ENCODE measurements around the gene PRSS2.
"Not testable (repeated sequence)": the region's sequence is repeated elsewhere in the genome, so short reads cannot be mapped to it uniquely, and the experiment has no call there.

Gene PRSS2

DNA sequence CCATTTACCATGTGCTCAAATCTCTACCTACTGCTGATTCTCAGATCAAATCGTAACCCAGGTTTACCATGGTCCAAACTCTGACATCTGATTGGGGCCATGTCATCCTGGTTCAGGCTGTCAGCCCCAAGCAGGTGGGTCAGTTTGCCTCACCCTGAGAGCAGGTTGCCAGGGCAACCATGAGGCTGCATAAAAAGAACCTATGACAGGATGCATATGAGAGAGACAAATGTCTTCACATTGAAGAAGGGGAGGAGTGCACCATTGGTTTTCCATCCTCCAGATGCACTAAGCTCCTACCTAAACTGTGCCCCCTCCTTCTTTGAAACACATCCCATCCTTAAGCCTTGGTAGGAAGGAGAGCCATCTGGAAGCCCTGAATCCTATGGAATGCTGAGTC is 11.3 kb upstream of the PRSS2 start:
- DNase-seq (ENCODE audit: low read depth, low spot score), result no peak

DNA sequence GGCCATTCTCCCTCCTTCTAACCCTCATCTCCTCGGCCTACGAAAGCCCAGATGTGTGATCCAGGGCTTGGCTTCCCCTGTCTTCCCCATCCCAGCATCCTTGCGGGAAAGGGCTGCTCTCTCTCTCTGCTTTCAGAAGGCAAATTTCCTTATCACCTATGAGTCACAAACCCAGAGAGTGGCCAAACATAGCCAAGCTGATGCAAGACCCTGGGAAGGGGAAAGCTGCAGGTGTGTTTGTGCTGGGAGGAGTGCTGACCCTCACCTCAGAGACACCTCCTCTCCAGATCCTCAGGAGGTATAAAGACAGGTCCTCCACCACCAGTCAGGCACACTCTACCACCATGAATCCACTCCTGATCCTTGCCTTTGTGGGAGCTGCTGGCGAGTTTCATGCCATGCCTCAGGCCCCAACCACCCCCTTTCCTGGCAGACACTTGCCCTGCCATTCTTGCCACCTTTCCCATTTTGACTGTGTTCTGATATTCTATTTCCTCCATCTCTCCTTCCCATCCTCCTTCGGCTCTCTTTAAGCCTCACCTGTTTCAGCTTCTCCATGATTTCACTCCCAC is 10.6 kb upstream of the PRSS2 start:
- DNase-seq (ENCODE audit: low read depth, low spot score), result no peak

- not testable (repeated sequence) for DNase-seq (ENCODE audit: low read depth, low spot score)
These were observed 9.2 kb upstream of the PRSS2 start for GRCh38 chr7:142761606-142762005.

DNA sequence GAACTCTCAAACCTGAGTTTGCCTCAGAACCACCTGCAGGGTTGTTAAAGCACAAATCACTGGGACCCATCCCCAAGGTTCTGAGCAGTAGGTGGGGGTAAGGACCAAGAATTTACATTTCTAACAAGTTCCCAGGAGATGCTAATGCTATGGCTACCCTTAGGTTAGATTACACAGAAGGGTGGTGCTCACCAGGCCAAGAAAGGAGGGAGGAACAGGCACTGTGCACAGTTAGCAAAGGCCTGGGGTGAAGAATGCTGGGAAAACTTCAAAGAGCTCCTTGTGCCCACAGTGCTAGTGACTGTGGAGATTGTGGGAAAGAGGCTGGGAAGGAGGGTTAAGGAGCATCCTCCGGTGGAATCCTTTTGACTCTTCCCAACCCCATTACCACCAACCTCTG is 8.7 kb upstream of the PRSS2 start:
- DNase-seq (ENCODE audit: low read depth, low spot score), result no peak

DNA sequence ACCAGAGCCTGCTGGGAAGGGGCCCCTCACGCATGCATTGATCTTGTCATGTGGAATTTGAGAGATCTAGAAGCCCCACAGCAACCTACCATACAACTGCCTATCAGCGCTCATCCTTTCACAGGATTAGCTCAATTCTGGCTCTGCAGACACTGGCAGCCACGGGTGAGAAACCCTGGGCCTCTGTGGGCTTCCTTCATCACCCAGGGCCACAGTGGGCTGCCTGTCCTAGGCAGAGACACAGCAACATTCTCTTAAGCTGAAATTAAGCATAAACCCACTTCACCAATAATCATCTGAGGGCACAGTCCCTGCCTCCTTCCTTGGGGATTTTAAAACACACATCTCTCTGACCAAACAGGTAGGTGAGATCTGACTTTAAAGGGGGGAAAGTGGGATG is 3.3 kb upstream of the PRSS2 start:
- no peak for DNase-seq (ENCODE audit: low read depth, low spot score)

GRCh38 chr7:142767861-142768260 is 2.9 kb upstream of the PRSS2 start:
- DNase-seq (ENCODE audit: low read depth, low spot score), result no peak

DNA sequence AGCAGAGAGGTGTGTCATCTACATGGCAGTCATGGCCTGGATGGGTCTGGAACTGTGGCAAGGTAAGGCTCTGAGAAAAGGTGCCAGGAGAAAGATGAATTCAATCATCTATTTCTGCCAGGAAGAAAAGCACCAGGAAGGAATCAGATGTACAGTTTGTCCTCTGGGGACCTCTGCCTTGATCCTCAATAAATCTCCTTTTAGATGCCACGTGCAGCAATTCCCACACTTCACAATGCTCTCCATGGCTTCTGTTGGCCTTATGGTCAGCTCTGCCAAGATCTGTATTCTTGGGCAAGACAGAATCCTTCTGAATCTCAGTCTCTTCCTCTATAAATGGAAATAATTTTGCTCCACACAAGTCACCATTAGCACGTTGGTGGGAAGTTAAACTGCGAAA is 1.9 kb upstream of the PRSS2 start:
- DNase-seq (ENCODE audit: low read depth, low spot score), result not testable (repeated sequence)

GRCh38 chr7:142771353-142771723 is 568 bp downstream of the PRSS2 start:
- no peak for DNase-seq (ENCODE audit: low read depth, low spot score)

DNA sequence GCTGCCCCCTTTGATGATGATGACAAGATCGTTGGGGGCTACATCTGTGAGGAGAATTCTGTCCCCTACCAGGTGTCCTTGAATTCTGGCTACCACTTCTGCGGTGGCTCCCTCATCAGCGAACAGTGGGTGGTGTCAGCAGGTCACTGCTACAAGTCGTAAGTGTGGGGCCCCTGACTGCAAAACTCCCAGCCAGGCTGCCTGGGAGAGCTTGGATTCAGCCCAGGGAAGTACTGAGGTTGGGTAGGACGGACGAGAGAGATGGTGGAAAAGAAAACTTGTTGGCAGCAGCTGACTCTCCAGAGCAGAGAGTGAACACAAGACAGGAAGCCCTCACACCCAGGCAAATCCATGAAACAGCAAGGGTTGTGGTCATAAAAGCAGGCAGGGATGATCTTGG is 1.3 kb downstream of the PRSS2 start:
- DNase-seq (ENCODE audit: low read depth, low spot score), result no peak

DNA sequence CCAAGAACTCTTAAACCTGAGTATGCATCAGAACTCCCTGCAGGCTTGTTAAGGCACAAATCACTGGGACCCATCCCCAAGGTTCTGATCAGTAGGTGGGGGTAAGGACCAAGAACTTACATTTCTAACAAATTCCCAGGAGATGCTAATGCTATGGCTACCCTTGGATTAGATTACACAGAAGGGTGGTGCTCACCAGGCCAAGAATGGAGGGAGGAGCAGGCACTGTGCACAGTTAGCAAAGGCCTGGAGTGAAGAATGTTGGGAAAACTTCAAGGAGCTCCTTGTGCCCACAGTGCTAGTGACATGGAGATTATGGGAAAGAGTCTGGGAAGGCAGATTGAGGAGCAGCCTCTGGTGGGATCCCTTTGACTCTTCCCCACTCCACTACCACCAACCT is 1.9 kb downstream of the PRSS2 start:
- DNase-seq (ENCODE audit: low read depth, low spot score), result no peak

GRCh38 chr7:142773230-142773629 is 2.5 kb downstream of the PRSS2 start:
- DNase-seq (ENCODE audit: low read depth, low spot score), result no peak

DNA sequence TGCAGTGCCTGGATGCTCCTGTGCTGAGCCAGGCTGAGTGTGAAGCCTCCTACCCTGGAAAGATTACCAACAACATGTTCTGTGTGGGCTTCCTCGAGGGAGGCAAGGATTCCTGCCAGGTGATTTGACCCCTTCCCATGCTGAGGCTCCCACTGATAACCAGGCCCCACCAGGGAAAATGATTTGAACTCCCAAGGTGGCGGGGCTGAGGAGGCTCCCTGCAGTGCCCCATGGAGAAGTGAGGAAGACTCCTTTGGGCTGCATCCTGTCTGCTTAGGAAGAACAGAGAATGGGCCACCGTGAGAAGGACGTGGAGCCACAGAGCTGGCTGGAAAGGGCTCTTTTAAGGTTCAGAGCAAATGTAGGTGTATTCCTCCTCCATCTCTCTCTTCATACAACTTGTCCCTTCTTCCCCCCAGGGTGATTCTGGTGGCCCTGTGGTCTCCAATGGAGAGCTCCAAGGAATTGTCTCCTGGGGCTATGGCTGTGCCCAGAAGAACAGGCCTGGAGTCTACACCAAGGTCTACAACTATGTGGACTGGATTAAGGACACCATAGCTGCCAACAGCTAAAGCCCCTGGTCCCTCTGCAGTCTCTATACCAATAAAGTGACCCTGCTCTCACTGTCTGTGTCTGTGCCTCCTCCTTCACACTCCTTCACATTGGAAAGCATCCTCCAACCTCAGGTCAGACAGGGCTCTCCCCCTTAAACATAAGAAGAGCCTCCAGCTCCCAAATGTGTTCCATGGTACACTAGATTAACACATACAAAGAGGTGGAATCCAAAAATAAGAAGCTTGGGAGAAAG is 3.4 kb downstream of the PRSS2 start:
- no peak for DNase-seq (ENCODE audit: low read depth, low spot score)

DNA sequence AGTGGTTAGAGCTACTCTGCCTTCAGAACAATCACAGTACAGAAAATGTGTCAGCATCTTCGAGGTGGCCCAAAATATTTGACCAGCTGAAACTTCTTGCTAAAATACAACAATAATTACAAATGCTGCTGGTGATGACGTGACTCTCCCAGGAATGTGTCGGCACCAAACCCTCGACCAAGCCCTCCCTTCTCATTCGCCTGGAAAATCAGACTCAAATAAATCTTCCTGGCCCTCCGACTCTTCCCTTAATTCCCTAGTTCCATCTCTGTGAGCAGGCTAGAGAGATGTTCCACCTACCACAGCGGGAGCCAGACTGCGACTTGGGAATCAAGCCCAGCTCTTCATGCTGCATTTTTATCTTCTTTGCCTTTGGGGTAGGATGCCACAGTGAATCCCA is 4.1 kb downstream of the PRSS2 start:
- DNase-seq (ENCODE audit: low read depth, low spot score), result no peak

DNA sequence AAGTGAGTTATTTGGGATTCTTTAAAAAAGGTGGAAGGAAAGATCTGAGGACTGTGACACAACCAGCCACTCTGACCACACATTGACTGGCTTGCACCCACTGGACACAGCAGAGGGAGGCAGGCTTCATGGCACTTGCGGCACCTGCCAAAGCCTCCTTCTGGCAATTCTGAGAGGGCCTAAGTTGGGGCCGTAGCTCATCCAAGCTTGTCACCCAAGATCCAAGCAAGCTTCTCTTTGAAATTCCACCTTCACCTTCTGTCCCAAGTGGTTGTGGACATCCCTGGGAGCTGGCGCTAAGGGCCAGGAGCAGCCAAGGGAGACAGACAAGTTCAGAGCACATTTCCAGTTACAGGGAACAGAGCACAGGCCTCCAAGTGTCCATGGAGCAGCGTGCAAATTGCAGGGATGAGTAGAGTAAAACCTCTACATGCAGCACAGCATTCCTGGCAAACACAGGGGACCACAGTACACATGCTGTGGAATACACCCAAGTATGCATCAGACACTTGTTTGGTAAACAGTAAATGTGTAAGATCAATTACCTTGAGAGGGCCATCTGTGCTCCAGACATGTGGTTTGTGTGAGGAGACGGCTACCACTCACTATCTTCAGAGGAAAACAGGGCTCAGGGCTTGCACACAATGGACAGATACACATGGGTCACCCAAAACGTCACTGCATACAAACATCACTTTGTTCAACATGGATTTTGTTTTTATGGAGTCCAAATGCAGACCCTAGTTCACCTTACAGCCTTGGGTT is 4.8 kb downstream of the PRSS2 start:
- DNase-seq (ENCODE audit: low read depth, low spot score), result not testable (repeated sequence)

- no peak for DNase-seq (ENCODE audit: low read depth, low spot score)
These were observed 5.6 kb downstream of the PRSS2 start for GRCh38 chr7:142776206-142776844.

GRCh38 chr7:142776845-142777225 is 6.1 kb downstream of the PRSS2 start:
- DNase-seq (ENCODE audit: low read depth, low spot score), result not testable (repeated sequence)

DNA sequence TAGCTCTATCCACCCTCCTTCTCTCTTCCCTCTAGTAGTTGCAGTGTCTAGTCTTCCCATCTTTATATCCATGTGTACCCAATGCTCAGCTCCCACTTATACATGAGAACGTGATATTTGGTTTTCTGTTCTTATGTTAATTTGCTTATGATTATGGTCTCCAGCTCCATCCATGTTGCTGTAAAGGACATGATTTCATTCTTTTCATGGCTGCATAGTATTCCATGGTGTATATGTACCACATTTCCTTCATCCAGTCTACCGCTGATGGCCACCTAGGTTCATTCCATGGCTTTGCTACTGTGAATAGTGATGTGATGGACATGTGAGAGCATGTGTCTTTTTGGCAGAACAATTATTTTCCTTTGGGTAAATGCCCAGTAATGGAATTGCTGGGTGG is 6.5 kb downstream of the PRSS2 start:
- DNase-seq (ENCODE audit: low read depth, low spot score), result no peak

DNA sequence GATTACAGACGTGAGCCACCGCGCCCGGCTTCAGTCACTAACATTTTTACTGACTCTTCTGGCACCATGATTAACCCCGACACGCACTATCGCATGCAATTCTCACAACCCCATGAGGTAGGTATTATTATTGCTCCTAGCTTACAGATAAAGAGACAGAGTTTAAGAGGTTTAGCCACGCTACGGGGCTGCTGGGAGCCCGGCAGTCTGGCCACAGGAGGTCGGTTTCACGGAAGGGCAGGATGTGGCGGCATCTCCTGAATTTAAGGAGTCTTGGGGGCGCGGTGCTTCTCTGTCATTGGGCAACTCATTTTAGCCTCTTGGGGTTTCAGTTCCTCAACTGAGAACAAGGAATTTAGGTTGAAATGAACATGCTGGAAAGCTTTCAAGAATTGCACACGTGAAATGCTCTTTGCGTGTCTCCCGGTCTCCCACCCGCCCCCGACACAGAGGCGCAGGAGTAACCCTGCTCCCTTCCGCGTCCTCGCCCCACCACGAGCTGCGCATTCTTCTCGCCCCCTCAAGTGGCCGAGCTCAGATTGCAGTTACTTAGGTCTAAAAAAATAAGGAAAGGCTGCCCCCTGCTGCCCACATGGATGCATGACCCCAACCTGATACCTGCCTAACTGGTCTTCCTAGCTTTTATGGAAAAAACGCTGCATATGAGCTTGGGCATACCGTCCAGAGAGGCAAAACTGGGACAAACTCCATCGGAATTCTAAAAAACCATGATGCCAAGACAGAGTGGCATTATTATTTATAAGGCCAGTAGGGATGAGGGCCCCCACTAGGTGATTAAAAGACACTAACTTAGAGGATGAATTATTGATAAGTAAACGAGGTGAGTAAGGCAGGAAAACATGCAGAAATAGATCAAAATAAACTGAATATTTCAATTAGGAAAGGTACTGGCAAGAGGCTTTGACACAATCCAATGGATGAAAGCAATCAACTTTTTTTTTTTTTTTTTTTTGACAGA is 12.4 kb downstream of the PRSS2 start:
- peak; percentile 63 for DNase-seq (ENCODE audit: low read depth, low spot score)

- DNase-seq (ENCODE audit: low read depth, low spot score), result no peak
These were observed 13.3 kb downstream of the PRSS2 start for GRCh38 chr7:142784096-142784495.

GRCh38 chr7:142784716-142785115 is 13.9 kb downstream of the PRSS2 start:
- no peak for DNase-seq (ENCODE audit: low read depth, low spot score)

DNA sequence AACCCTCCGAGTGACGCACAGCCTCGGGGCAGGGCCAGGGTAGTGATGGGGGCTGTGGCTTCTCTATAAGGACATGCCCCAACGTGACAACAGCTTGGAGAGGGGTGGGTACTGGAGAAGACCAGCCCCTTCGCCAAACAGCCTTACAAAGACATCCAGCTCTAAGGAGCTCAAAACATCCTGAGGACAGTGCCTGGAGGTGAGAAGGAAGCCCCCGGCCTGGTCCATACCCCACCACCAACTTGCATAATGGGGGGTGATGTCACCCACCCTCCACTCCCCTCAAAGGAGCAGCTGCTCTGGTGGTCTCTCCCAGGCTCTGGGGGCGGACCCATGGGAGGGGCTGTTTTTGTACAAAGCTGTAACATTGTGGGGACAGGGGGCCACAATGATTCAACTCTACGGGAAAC is 15.1 kb downstream of the PRSS2 start:
- DNase-seq (ENCODE audit: low read depth, low spot score), result no peak

All from brain pericyte (primary cell).